ENCODE results near the gene CCDC174.

Gene CCDC174

GRCh38 chr3:14689247-14689980 lies 37.9 kb downstream of the CCDC174 start:
- Histone ChIP-seq H3K27me3 (ENCODE audit: insufficient read depth, low read length, poor library complexity, severe bottlenecking) (no peaks in the 10 kb centered on the region), H3K9me2 (replicated peaks; ENCODE audit: low read depth, low read length) (no peaks in the 10 kb centered on the region), H2AFZ (ENCODE audit: low read length) (no peak overlapping the region), H3F3A (ENCODE audit: low read depth) (no peaks in the 10 kb centered on the region), H3K9me3 (ENCODE audit: insufficient read depth, low read depth, low read length) (no peaks in the 10 kb centered on the region), H3K36me3 (ENCODE audit: insufficient read depth, low read length) (no peaks in the 10 kb centered on the region), H3K4me3 (ENCODE audit: low read length, poor library complexity, severe bottlenecking) (no peak overlapping the region), H3K9ac (ENCODE audit: low read depth, low read length, poor library complexity, severe bottlenecking) (no peak overlapping the region), H3K4me1 (ENCODE audit: insufficient read depth, low read length, poor library complexity, severe bottlenecking) (no peaks in the 10 kb centered on the region), H3K79me2 (ENCODE audit: insufficient read depth, low read length) (no peaks in the 10 kb centered on the region), H3K4me2 (ENCODE audit: low read depth, low read length, poor library complexity, severe bottlenecking) (no peak overlapping the region), H4K20me1 (ENCODE audit: insufficient read depth, low read length, poor library complexity, severe bottlenecking) (no peaks in the 10 kb centered on the region)
- TF ChIP-seq EZH2phosphoT487 (IDR thresholded peaks at IDR 0.05; ENCODE audit: borderline replicate concordance) (no peak), CTCF (conservative IDR thresholded peaks at IDR 0.05; ENCODE audit: low read length) (no peak)

GRCh38 chr3:14691239-14691638 lies 39.7 kb downstream of the CCDC174 start:
- H3F3A ChIP-seq (ENCODE audit: low read depth), result no peaks in the 10 kb centered on the region
- no peak for TF ChIP-seq EZH2phosphoT487 (IDR thresholded peaks at IDR 0.05; ENCODE audit: borderline replicate concordance)
- no peak for TF ChIP-seq CTCF (conservative IDR thresholded peaks at IDR 0.05; ENCODE audit: low read length)
- H3K4me3 ChIP-seq (ENCODE audit: low read length, poor library complexity, severe bottlenecking), result no peak overlapping the region
- H3K9me3 ChIP-seq (ENCODE audit: insufficient read depth, low read depth, low read length), result no peaks in the 10 kb centered on the region
- H3K27me3 ChIP-seq (ENCODE audit: insufficient read depth, low read length, poor library complexity, severe bottlenecking), result no peaks in the 10 kb centered on the region
- no peaks in the 10 kb centered on the region for H3K36me3 ChIP-seq (ENCODE audit: insufficient read depth, low read length)
- no peak overlapping the region for H2AFZ ChIP-seq (ENCODE audit: low read length)
- H4K20me1 ChIP-seq (ENCODE audit: insufficient read depth, low read length, poor library complexity, severe bottlenecking), result no peaks in the 10 kb centered on the region
- H3K4me2 ChIP-seq (ENCODE audit: low read depth, low read length, poor library complexity, severe bottlenecking), result no peak overlapping the region
- no peak overlapping the region for H3K9ac ChIP-seq (ENCODE audit: low read depth, low read length, poor library complexity, severe bottlenecking)
- no peaks in the 10 kb centered on the region for H3K4me1 ChIP-seq (ENCODE audit: insufficient read depth, low read length, poor library complexity, severe bottlenecking)
- no peaks in the 10 kb centered on the region for H3K9me2 ChIP-seq (replicated peaks; ENCODE audit: low read depth, low read length)
- no peaks in the 10 kb centered on the region for H3K79me2 ChIP-seq (ENCODE audit: insufficient read depth, low read length)

GRCh38 chr3:14691719-14692118 lies 40.2 kb downstream of the CCDC174 start:
- Histone ChIP-seq H3K4me1 (ENCODE audit: insufficient read depth, low read length, poor library complexity, severe bottlenecking) (no peaks in the 10 kb centered on the region), H2AFZ (ENCODE audit: low read length) (no peak overlapping the region), H3K27me3 (ENCODE audit: insufficient read depth, low read length, poor library complexity, severe bottlenecking) (no peaks in the 10 kb centered on the region), H3K79me2 (ENCODE audit: insufficient read depth, low read length) (no peaks in the 10 kb centered on the region), H3K4me3 (ENCODE audit: low read length, poor library complexity, severe bottlenecking) (no peak overlapping the region), H3K4me2 (ENCODE audit: low read depth, low read length, poor library complexity, severe bottlenecking) (no peak overlapping the region), H3K36me3 (ENCODE audit: insufficient read depth, low read length) (no peaks in the 10 kb centered on the region), H4K20me1 (ENCODE audit: insufficient read depth, low read length, poor library complexity, severe bottlenecking) (no peaks in the 10 kb centered on the region), H3K9ac (ENCODE audit: low read depth, low read length, poor library complexity, severe bottlenecking) (no peak overlapping the region), H3K9me3 (ENCODE audit: insufficient read depth, low read depth, low read length) (no peaks in the 10 kb centered on the region), H3F3A (ENCODE audit: low read depth) (no peaks in the 10 kb centered on the region), H3K9me2 (replicated peaks; ENCODE audit: low read depth, low read length) (no peaks in the 10 kb centered on the region)
- TF ChIP-seq CTCF (conservative IDR thresholded peaks at IDR 0.05; ENCODE audit: low read length) (no peak), EZH2phosphoT487 (IDR thresholded peaks at IDR 0.05; ENCODE audit: borderline replicate concordance) (no peak)

All from Loucy (cell line).